Subcutaneous adipose tissue (tissue), 4 donors: ENCODE measurements around the gene LYG1. TPM values are rescaled to one million over a fixed set of nuclear protein-coding genes. Genes with fewer than 3 reads are reported as not detected.

Experiments used
- CTCF ChIP-seq: fragments of 450-650 bp; IDR thresholded peaks from one replicate; pipeline ENCODE4 v1.5.1; 2016; ENCODE audit warnings: low read depth, mild to moderate bottlenecking, control low read depth, antibody characterized with exemption, moderate library complexity
- total RNA-seq, 4 donors: library from RNA; depleted of rRNA; stranded (reverse); fragments of >200 nt; gene quantifications; one replicate each; pipeline ENCODE4 v1.1.0, GENCODE V29; 2016

The LYG1 gene
- total RNA-seq, 4 donors from 2014 or later, result 0.51 to 4.0 (median 1.8) TPM; not detected in 1

- TF ChIP-seq CTCF, result no peak
Measured at GRCh38 chr2:99337113-99338028, 36.4 kb upstream of the LYG1 start, which contains the start of gene EIF5B. Gene EIF5B (plus strand): TSS chr2:99337389. CDS start chr2:99337555, 166 bp downstream.

- no peak for TF ChIP-seq CTCF
Measured at GRCh38 chr2:99336804-99337112, 35.8 kb upstream of the LYG1 start.

- no peak for TF ChIP-seq CTCF
Measured at GRCh38 chr2:99335911-99336803, 35.2 kb upstream of the LYG1 start, which contains the start of gene TXNDC9. Gene TXNDC9 (minus strand): TSS chr2:99336333. CDS start chr2:99333210, 3,123 bp downstream.

DNA sequence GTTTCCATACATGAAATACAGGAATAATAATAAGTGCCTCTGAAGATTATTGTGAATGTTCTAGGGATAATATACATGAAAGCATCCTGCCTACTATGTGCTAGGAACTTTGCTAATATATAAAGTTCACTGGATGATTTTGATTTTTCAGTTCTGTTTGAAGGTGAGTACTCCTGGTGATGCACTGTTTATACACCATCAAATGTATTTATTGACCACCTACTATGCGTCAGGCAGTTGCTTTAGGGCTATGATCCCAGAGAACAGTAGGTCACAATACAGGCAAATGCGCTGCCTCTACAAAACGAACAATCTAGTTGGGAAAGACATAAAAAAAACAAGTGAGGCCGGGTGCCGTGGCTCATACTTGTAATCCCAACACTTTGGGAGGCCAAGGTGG lies 24.4 kb upstream of the LYG1 start:
- TF ChIP-seq CTCF, result no peak

DNA sequence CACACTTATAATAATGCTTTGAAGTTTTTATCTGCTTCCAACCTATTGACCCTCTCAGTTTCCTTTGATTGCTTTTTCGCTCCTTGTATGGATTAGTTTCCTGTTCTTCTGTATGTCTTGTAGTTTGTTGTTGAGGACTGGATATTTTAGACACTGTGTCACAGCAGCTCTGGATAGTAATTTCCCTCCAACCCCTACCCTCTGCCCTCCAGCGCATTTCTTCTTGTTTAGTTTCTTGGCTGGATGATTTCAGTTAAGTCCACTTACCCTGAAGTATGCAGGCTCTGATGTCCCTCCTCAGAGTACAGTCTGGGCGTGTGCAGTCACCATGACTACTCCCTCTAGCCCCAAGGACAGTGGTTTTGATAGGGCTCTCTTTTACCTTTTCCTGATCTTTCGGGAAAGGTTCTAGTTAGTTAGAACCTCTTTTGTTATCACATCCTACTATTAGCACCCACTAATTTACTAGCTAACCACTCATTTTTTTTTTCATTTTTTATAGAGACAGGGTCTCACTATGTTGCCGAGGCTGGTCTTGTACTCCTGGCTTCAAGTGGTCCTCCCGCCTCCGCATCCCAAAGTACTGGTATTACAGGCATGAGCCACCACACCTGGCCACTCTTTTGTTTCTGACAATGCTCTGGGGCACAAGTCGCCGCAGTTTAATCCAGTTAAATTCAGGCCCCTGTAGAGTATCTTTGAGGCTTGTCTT lies 16.3 kb upstream of the LYG1 start:
- no peak for TF ChIP-seq CTCF

- TF ChIP-seq CTCF, result no peak
Measured at GRCh38 chr2:99299580-99299979, 1.4 kb downstream of the LYG1 start.

- no peak for TF ChIP-seq CTCF
Measured at GRCh38 chr2:99297994-99298393, 3.0 kb downstream of the LYG1 start.
